ENCODE data around the gene AAK1. TPM values are rescaled to one million over a fixed set of nuclear protein-coding genes. Genes with fewer than 3 reads are reported as not detected.

Gene AAK1
- total RNA-seq, 1 donor from 2014 or later = 45.5 TPM

- Mint-ChIP-seq H3K4me1 (ENCODE audit: unreplicated experiment) (peaks cover 5% of the 10 kb centered on the region), H3K4me3 (no peak overlapping the region), H3K27me3 (no peaks in the 10 kb centered on the region), H3K9me3 (no peaks in the 10 kb centered on the region), H3K27ac (no peak overlapping the region), H3K36me3 (no peaks in the 10 kb centered on the region)
- no peak for TF ChIP-seq CTCF (conservative IDR thresholded peaks at IDR 0.05)
- DNase-seq (ENCODE audit: extremely low spot score, unreplicated experiment) = no peak
Observed at GRCh38 chr2:69594341-69594740, 49.2 kb downstream of the AAK1 start.

GRCh38 chr2:69592511-69592910 lies 51.0 kb downstream of the AAK1 start:
- no peak for TF ChIP-seq CTCF (conservative IDR thresholded peaks at IDR 0.05)
- no peak for DNase-seq (ENCODE audit: extremely low spot score, unreplicated experiment)
- Mint-ChIP-seq H3K4me3 (no peak overlapping the region), H3K4me1 (ENCODE audit: unreplicated experiment) (peaks cover 5% of the 10 kb centered on the region), H3K36me3 (no peaks in the 10 kb centered on the region), H3K27me3 (no peaks in the 10 kb centered on the region), H3K9me3 (no peaks in the 10 kb centered on the region), H3K27ac (no peak overlapping the region)

GRCh38 chr2:69589973-69590652 lies 53.4 kb downstream of the AAK1 start:
- TF ChIP-seq CTCF (conservative IDR thresholded peaks at IDR 0.05) = no peak
- peaks cover 5% of the 10 kb centered on the region for H3K4me1 Mint-ChIP-seq (ENCODE audit: unreplicated experiment)
- H3K4me3 Mint-ChIP-seq = no peak overlapping the region
- no peak overlapping the region for H3K27ac Mint-ChIP-seq
- H3K36me3 Mint-ChIP-seq = no peaks in the 10 kb centered on the region
- no peaks in the 10 kb centered on the region for H3K27me3 Mint-ChIP-seq
- no peaks in the 10 kb centered on the region for H3K9me3 Mint-ChIP-seq
- DNase-seq (ENCODE audit: extremely low spot score, unreplicated experiment) = no peak

GRCh38 chr2:69588945-69589344 lies 54.6 kb downstream of the AAK1 start:
- no peaks in the 10 kb centered on the region for H3K27me3 Mint-ChIP-seq
- no peak for TF ChIP-seq CTCF (conservative IDR thresholded peaks at IDR 0.05)
- DNase-seq (ENCODE audit: extremely low spot score, unreplicated experiment) = no peak
- H3K4me3 Mint-ChIP-seq = no peak overlapping the region
- peaks cover 9% of the 10 kb centered on the region for H3K4me1 Mint-ChIP-seq (ENCODE audit: unreplicated experiment)
- no peaks in the 10 kb centered on the region for H3K36me3 Mint-ChIP-seq
- H3K9me3 Mint-ChIP-seq = no peaks in the 10 kb centered on the region
- no peak overlapping the region for H3K27ac Mint-ChIP-seq

GRCh38 chr2:69588403-69588802 lies 55.1 kb downstream of the AAK1 start:
- H3K4me3 Mint-ChIP-seq = no peak overlapping the region
- DNase-seq (ENCODE audit: extremely low spot score, unreplicated experiment) = no peak
- no peaks in the 10 kb centered on the region for H3K27me3 Mint-ChIP-seq
- H3K4me1 Mint-ChIP-seq (ENCODE audit: unreplicated experiment) = peaks cover 10% of the 10 kb centered on the region
- H3K27ac Mint-ChIP-seq = no peak overlapping the region
- H3K36me3 Mint-ChIP-seq = no peaks in the 10 kb centered on the region
- no peak for TF ChIP-seq CTCF (conservative IDR thresholded peaks at IDR 0.05)
- no peaks in the 10 kb centered on the region for H3K9me3 Mint-ChIP-seq
